ENCODE data around the gene COX7B.

The COX7B gene

GRCh38 chrX:77945910-77946545 lies 46.8 kb downstream of the COX7B start:
- DNase-seq, result no peak

GRCh38 chrX:77946571-77946970 lies 47.3 kb downstream of the COX7B start:
- DNase-seq, result no peak

GRCh38 chrX:77949840-77950239 lies 50.6 kb downstream of the COX7B start:
- no peak for DNase-seq

- no peak for DNase-seq
These were observed 52.9 kb downstream of the COX7B start for GRCh38 chrX:77952173-77952572.

- no peak for DNase-seq
These were observed 54.0 kb downstream of the COX7B start for GRCh38 chrX:77953302-77953701.

- DNase-seq, result no peak
These were observed 54.4 kb downstream of the COX7B start for GRCh38 chrX:77953708-77954107.
